HUES64 (cell line): ENCODE data around the gene TMEM229A.
"Not testable (repeated sequence)": the region's sequence is repeated elsewhere in the genome, so short reads cannot be mapped to it uniquely, and the experiment has no call there.

Experiments used
- H3K27ac ChIP-seq: 2 replicates; pipeline ENCODE4 v1.7.0; 2013; ENCODE audit warnings: low read depth, low read length, inconsistent platforms
- H3K27me3 ChIP-seq: 2 replicates; pipeline ENCODE4 v1.6.1; 2013; ENCODE audit warnings: mild to moderate bottlenecking, low read length; ENCODE audit not compliant: insufficient read depth
- H3K36me3 ChIP-seq: 2 replicates; pipeline ENCODE4 v1.6.1; 2013; ENCODE audit warnings: mild to moderate bottlenecking, low read length; ENCODE audit not compliant: insufficient read depth
- H3K4me1 ChIP-seq: 2 replicates; pipeline ENCODE4 v1.6.1; 2013; ENCODE audit warnings: mild to moderate bottlenecking, low read length, moderate library complexity; ENCODE audit not compliant: insufficient read depth
- H3K4me3 ChIP-seq: 2 replicates; pipeline ENCODE4 v1.5.1; 2013; ENCODE audit warnings: mild to moderate bottlenecking, low read length, moderate library complexity
- H3K9ac ChIP-seq: 2 replicates; pipeline ENCODE4 v1.6.1; 2013; ENCODE audit warnings: mild to moderate bottlenecking, low read depth, low read length
- H3K9me3 ChIP-seq: 2 replicates; pipeline ENCODE4 v1.6.1; 2013; ENCODE audit warnings: low read depth, low read length; ENCODE audit not compliant: insufficient read depth
- WGBS: fragments of 150-250, 120-280 bp; methylation state at CpG from one replicate; pipeline ENCODE4 v1.1.7; 2013; ENCODE audit warnings: missing lambda C conversion rate; 5-methylcytosine and 5-hydroxymethylcytosine counted together

TMEM229A gene

GRCh38 chr7:124031919-124032318, 948 bp downstream of the TMEM229A start:
- Histone ChIP-seq H3K27me3 (peaks cover 49% of the 10 kb centered on the region), H3K9ac (peak overlapping the region; percentile 62), H3K4me3 (peak overlapping the region; percentile 77), H3K27ac (no peak overlapping the region), H3K4me1 (peaks cover 18% of the 10 kb centered on the region), H3K9me3 (no peaks in the 10 kb centered on the region), H3K36me3 (no peaks in the 10 kb centered on the region)
- WGBS, result 2% methylated on average over 22 of the region's 22 CpGs

- Histone ChIP-seq H3K27ac (no peak overlapping the region), H3K4me1 (peaks cover 18% of the 10 kb centered on the region), H3K9ac (peak overlapping the region; percentile 62; the same call in 1 of the 2 replicates), H3K27me3 (peaks cover 49% of the 10 kb centered on the region), H3K36me3 (no peaks in the 10 kb centered on the region), H3K9me3 (no peaks in the 10 kb centered on the region), H3K4me3 (peak overlapping the region; percentile 77)
- 78% methylated on average over 7 of the region's 8 CpGs for WGBS
Observed at GRCh38 chr7:124031406-124031805, 1.5 kb downstream of the TMEM229A start.

- Histone ChIP-seq H3K9me3 (no peaks in the 10 kb centered on the region), H3K27ac (no peak overlapping the region), H3K4me1 (peaks cover 18% of the 10 kb centered on the region), H3K9ac (no peak overlapping the region), H3K27me3 (peaks cover 49% of the 10 kb centered on the region), H3K4me3 (no peak overlapping the region), H3K36me3 (no peaks in the 10 kb centered on the region)
- 81% methylated on average over 4 of the region's 4 CpGs for WGBS
Observed at GRCh38 chr7:124030964-124031363, 1.9 kb downstream of the TMEM229A start.

- no peak overlapping the region for H3K9ac ChIP-seq
- no peak overlapping the region for H3K27ac ChIP-seq
- peaks cover 18% of the 10 kb centered on the region for H3K4me1 ChIP-seq
- no peaks in the 10 kb centered on the region for H3K36me3 ChIP-seq
- 71% methylated on average over 3 of the region's 4 CpGs for WGBS
- no peak overlapping the region for H3K4me3 ChIP-seq
- H3K9me3 ChIP-seq, result no peaks in the 10 kb centered on the region
- H3K27me3 ChIP-seq, result peaks cover 42% of the 10 kb centered on the region
Observed at GRCh38 chr7:124029396-124030188, 3.3 kb downstream of the TMEM229A start.

- no CpG with 5 or more reads among the region's 1 CpG for WGBS
- H3K27ac ChIP-seq, result no peak overlapping the region
- no peak overlapping the region for H3K9ac ChIP-seq
- no peak overlapping the region for H3K4me3 ChIP-seq
- no peaks in the 10 kb centered on the region for H3K9me3 ChIP-seq
- peaks cover 23% of the 10 kb centered on the region for H3K27me3 ChIP-seq
- no peaks in the 10 kb centered on the region for H3K36me3 ChIP-seq
- H3K4me1 ChIP-seq, result peaks cover 18% of the 10 kb centered on the region
Observed at GRCh38 chr7:124027236-124027635, 5.6 kb downstream of the TMEM229A start.

GRCh38 chr7:124024329-124024728, 8.5 kb downstream of the TMEM229A start:
- H3K27ac ChIP-seq, H3K9ac ChIP-seq, H3K27me3 ChIP-seq, H3K36me3 ChIP-seq, H3K4me1 ChIP-seq, H3K4me3 ChIP-seq, H3K9me3 ChIP-seq: not testable (repeated sequence)
- 100% methylated on average over 1 of the region's 3 CpGs for WGBS

GRCh38 chr7:124022551-124022950, 10.3 kb downstream of the TMEM229A start:
- 48% methylated on average over 1 of the region's 1 CpG for WGBS
- H3K9ac ChIP-seq, result no peak overlapping the region
- no peaks in the 10 kb centered on the region for H3K36me3 ChIP-seq
- no peaks in the 10 kb centered on the region for H3K9me3 ChIP-seq
- H3K4me1 ChIP-seq, result no peaks in the 10 kb centered on the region
- no peaks in the 10 kb centered on the region for H3K27me3 ChIP-seq
- no peak overlapping the region for H3K27ac ChIP-seq
- no peak overlapping the region for H3K4me3 ChIP-seq

- H3K36me3 ChIP-seq, result no peaks in the 10 kb centered on the region
- no peak overlapping the region for H3K9ac ChIP-seq
- no peaks in the 10 kb centered on the region for H3K27me3 ChIP-seq
- H3K4me3 ChIP-seq, result no peak overlapping the region
- WGBS, result 92% methylated on average over 1 of the region's 1 CpG
- no peak overlapping the region for H3K27ac ChIP-seq
- no peaks in the 10 kb centered on the region for H3K4me1 ChIP-seq
- H3K9me3 ChIP-seq, result no peaks in the 10 kb centered on the region
Observed at GRCh38 chr7:124020060-124020459, 12.8 kb downstream of the TMEM229A start.

GRCh38 chr7:124013306-124013705, 19.6 kb downstream of the TMEM229A start:
- WGBS, result 80% methylated on average over 2 of the region's 3 CpGs
- H3K9me3 ChIP-seq, result no peaks in the 10 kb centered on the region
- no peaks in the 10 kb centered on the region for H3K27me3 ChIP-seq
- no peak overlapping the region for H3K4me3 ChIP-seq
- H3K27ac ChIP-seq, result no peak overlapping the region
- no peaks in the 10 kb centered on the region for H3K36me3 ChIP-seq
- H3K4me1 ChIP-seq, result no peaks in the 10 kb centered on the region
- no peak overlapping the region for H3K9ac ChIP-seq

- no peaks in the 10 kb centered on the region for H3K36me3 ChIP-seq
- H3K27me3 ChIP-seq, result no peaks in the 10 kb centered on the region
- H3K4me1 ChIP-seq, result 0 out of 2 replicates have a peak, but pooled peaks cover 2% of the 10 kb centered on the region
- WGBS, result 88% methylated on average over 2 of the region's 3 CpGs
- H3K9me3 ChIP-seq, result no peaks in the 10 kb centered on the region
- no peak overlapping the region for H3K9ac ChIP-seq
- H3K4me3 ChIP-seq, result no peak overlapping the region
- no peak overlapping the region for H3K27ac ChIP-seq
Observed at GRCh38 chr7:124012864-124013263, 20.0 kb downstream of the TMEM229A start.

GRCh38 chr7:124009321-124009720, 23.5 kb downstream of the TMEM229A start:
- no peak overlapping the region for H3K4me3 ChIP-seq
- H3K4me1 ChIP-seq, result 0 out of 2 replicates have a peak, but pooled peaks cover 9% of the 10 kb centered on the region
- H3K9me3 ChIP-seq, result no peaks in the 10 kb centered on the region
- no peaks in the 10 kb centered on the region for H3K27me3 ChIP-seq
- WGBS, result 88% methylated on average over 2 of the region's 2 CpGs
- H3K9ac ChIP-seq, result no peak overlapping the region
- no peak overlapping the region for H3K27ac ChIP-seq
- no peaks in the 10 kb centered on the region for H3K36me3 ChIP-seq
